Measurements from ENCODE around the gene CAPN1.

DNA sequence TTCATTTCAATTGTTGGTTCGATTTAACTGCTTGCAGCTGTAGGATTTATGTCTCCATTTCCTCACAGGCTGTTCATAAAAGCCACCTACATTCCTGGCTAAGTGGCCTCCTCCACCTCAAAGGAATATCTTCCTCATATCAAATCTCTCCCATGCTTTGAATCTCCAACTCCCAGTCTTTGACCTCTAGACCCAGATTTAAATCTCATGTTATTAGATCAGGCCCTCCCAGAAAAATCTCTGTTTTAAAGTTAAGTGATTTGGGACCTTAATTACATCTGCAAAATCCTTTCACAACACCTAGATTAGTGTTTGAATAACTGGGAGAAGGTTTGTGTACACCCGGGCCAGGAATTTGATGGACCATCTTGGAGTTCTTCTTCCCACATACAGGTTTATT lies 46.2 kb downstream of the CAPN1 start:
- TF ChIP-seq CTCF (IDR thresholded peaks at IDR 0.05; ENCODE audit: insufficient read depth, low read length), result no peak
- TF ChIP-seq, protein P1, sequence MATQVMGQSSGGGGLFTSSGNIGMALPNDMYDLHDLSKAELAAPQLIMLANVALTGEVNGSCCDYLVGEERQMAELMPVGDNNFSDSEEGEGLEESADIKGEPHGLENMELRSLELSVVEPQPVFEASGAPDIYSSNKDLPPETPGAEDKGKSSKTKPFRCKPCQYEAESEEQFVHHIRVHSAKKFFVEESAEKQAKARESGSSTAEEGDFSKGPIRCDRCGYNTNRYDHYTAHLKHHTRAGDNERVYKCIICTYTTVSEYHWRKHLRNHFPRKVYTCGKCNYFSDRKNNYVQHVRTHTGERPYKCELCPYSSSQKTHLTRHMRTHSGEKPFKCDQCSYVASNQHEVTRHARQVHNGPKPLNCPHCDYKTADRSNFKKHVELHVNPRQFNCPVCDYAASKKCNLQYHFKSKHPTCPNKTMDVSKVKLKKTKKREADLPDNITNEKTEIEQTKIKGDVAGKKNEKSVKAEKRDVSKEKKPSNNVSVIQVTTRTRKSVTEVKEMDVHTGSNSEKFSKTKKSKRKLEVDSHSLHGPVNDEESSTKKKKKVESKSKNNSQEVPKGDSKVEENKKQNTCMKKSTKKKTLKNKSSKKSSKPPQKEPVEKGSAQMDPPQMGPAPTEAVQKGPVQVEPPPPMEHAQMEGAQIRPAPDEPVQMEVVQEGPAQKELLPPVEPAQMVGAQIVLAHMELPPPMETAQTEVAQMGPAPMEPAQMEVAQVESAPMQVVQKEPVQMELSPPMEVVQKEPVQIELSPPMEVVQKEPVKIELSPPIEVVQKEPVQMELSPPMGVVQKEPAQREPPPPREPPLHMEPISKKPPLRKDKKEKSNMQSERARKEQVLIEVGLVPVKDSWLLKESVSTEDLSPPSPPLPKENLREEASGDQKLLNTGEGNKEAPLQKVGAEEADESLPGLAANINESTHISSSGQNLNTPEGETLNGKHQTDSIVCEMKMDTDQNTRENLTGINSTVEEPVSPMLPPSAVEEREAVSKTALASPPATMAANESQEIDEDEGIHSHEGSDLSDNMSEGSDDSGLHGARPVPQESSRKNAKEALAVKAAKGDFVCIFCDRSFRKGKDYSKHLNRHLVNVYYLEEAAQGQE (IDR thresholded peaks at IDR 0.05; ENCODE audit: insufficient replicate concordance, low read depth), result no peak
- no peak for TF ChIP-seq POLR2AphosphoS5 (IDR thresholded peaks at IDR 0.05; ENCODE audit: low read depth)
- TF ChIP-seq GABPA (IDR thresholded peaks at IDR 0.05; ENCODE audit: low read depth), result no peak
- no peak for TF ChIP-seq SPI1 (IDR thresholded peaks at IDR 0.05; ENCODE audit: borderline replicate concordance, low read depth)
